GM12864 (cell line): ENCODE data around the gene ARHGAP23.

ENCODE experiments used
- DNase-seq: peaks from one replicate; pipeline ENCODE4 v3.0.0-alpha.2; 2011; ENCODE audit warnings: low read depth
- H3K4me3 ChIP-seq: 2 replicates; pipeline ENCODE4 v1.5.1; 2011; ENCODE audit warnings: mild to moderate bottlenecking, low read depth, low read length, control low read depth
- CTCF ChIP-seq: IDR thresholded peaks from 2 replicates; pipeline ENCODE4 v1.5.1; 2011; ENCODE audit warnings: low read depth, mild to moderate bottlenecking, moderate library complexity, low read length, control low read depth, inconsistent platforms; ENCODE audit errors: missing control alignments

The ARHGAP23 gene

GRCh38 chr17:38451030-38451839, 23.0 kb downstream of the ARHGAP23 start:
- H3K4me3 ChIP-seq = no peak overlapping the region
- DNase-seq = no peak

GRCh38 chr17:38451840-38452529, 23.7 kb downstream of the ARHGAP23 start:
- no peak for TF ChIP-seq CTCF
- no peak for DNase-seq
- H3K4me3 ChIP-seq = no peak overlapping the region

More at GRCh38 chr17:38451030-38451839, 23.0 kb downstream of the ARHGAP23 start:
- no peak for TF ChIP-seq CTCF

- TF ChIP-seq CTCF = no peak
- no peak overlapping the region for H3K4me3 ChIP-seq
- no peak for DNase-seq
These were observed 24.5 kb downstream of the ARHGAP23 start for GRCh38 chr17:38452719-38453118.

- DNase-seq = no peak
- TF ChIP-seq CTCF = no peak
- no peak overlapping the region for H3K4me3 ChIP-seq
These were observed 25.7 kb downstream of the ARHGAP23 start for GRCh38 chr17:38453951-38454421.

- no peak for DNase-seq
- no peak overlapping the region for H3K4me3 ChIP-seq
- no peak for TF ChIP-seq CTCF
These were observed 26.3 kb downstream of the ARHGAP23 start for GRCh38 chr17:38454532-38454931.

GRCh38 chr17:38455288-38455915, 27.1 kb downstream of the ARHGAP23 start:
- H3K4me3 ChIP-seq = no peak overlapping the region
- TF ChIP-seq CTCF = no peak
- no peak for DNase-seq
